Fibroblast of skin of scalp (primary cell): Measurements from ENCODE around the gene GADD45G.

ENCODE experiments used
- DNase-seq: peaks from one replicate; pipeline ENCODE4 v3.0.0-alpha.2; 2013

Gene GADD45G

DNA sequence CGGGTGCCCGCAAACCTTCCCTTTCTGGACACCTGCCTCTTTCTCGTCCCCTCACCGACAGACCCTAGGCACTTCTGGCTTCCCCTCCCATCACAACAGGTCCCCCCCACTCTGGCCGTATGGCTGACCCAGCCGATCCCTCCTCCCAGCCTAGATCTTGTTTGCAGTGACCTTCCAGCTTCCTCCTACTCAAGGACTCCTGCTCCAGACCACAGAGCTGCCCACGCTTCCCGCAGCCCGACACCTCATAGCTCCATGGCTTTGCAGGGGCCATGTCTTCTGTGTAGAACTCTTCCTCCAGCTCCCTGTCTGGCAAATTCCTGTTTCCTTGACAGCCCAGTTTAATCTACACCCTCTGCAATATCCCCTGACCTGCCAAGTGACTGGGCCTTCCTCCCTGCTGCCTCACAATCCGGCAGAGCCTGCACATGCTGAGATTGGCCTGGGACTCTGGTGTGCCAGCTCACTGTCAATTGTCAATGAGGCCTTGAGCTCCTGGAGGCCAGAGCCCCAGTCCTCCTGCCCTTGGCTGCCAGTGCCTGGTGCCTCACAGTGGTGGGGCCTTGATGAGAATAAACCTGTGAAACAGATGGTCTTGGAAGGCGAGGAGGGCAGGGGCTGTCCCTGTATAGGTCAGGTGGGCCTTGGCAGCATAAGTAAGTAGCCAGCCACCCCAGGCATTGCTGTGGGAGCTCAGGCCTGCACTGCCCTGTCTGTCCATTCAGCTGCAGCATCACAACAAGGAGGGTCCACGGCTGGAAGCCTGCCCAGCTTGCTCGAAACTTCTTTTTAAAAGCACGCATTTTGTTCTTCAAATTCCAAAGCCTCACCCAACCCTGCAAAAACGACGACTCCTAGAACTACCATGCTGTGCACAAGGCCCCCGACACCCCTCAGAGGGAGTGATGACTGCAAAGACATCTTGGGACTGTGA lies 50.5 kb downstream of the GADD45G start:
- DNase-seq, result no peak
